Measurements from ENCODE around the gene PDRG1. TPM values are rescaled to one million over a fixed set of nuclear protein-coding genes. Genes with fewer than 3 reads are reported as not detected.
"Not testable (repeated sequence)": the region's sequence is repeated elsewhere in the genome, so short reads cannot be mapped to it uniquely, and the experiment has no call there.

PDRG1 gene
- polyA plus RNA-seq, 3 donors from 2014 or later: 11.9 to 26.0 (median 18.6) TPM

GRCh38 chr20:31930779-31931178, 21.1 kb downstream of the PDRG1 start:
- H3K27me3 Mint-ChIP-seq (ENCODE audit: low read depth in 3 of 3): peaks cover 0 to 3% (median 1%) of the 10 kb centered on the region in 3 donors
- H3K27ac Mint-ChIP-seq: no peak overlapping the region
- no peaks in the 10 kb centered on the region for H3K36me3 Mint-ChIP-seq
- no peak for DNase-seq
- no peaks in the 10 kb centered on the region for H3K4me1 Mint-ChIP-seq
- H3K9me3 Mint-ChIP-seq: no peaks in the 10 kb centered on the region
- no peak overlapping the region for H3K4me3 Mint-ChIP-seq

- H3K27ac Mint-ChIP-seq; H3K4me3 Mint-ChIP-seq; DNase-seq; H3K27me3 Mint-ChIP-seq (ENCODE audit: low read depth in 3 of 3); H3K4me1 Mint-ChIP-seq; H3K36me3 Mint-ChIP-seq; H3K9me3 Mint-ChIP-seq: not testable (repeated sequence)
These were observed 22.2 kb downstream of the PDRG1 start for GRCh38 chr20:31929631-31930030.

- Mint-ChIP-seq H3K36me3 (no peaks in the 10 kb centered on the region), H3K27ac (no peak overlapping the region), H3K27me3 (ENCODE audit: low read depth in 3 of 3) (peaks cover 0 to 6% (median 5%) of the 10 kb centered on the region in 3 donors), H3K9me3 (no peaks in the 10 kb centered on the region), H3K4me3 (no peak overlapping the region), H3K4me1 (no peaks in the 10 kb centered on the region)
- no peak for DNase-seq
These were observed 24.2 kb downstream of the PDRG1 start for GRCh38 chr20:31927627-31928159.

- H3K27me3 Mint-ChIP-seq (ENCODE audit: low read depth in 3 of 3): peaks cover 0 to 6% (median 5%) of the 10 kb centered on the region in 3 donors
- DNase-seq: no peak
- no peaks in the 10 kb centered on the region for H3K4me1 Mint-ChIP-seq
- no peaks in the 10 kb centered on the region for H3K9me3 Mint-ChIP-seq
- H3K4me3 Mint-ChIP-seq: no peak overlapping the region
- H3K36me3 Mint-ChIP-seq: no peaks in the 10 kb centered on the region
- no peak overlapping the region for H3K27ac Mint-ChIP-seq
These were observed 25.4 kb downstream of the PDRG1 start for GRCh38 chr20:31926493-31926892.

GRCh38 chr20:31925631-31926030, 26.2 kb downstream of the PDRG1 start:
- Mint-ChIP-seq H3K4me3 (no peak overlapping the region), H3K27me3 (ENCODE audit: low read depth in 3 of 3) (peaks cover 0 to 5% (median 3%) of the 10 kb centered on the region in 3 donors), H3K27ac (no peak overlapping the region), H3K36me3 (no peaks in the 10 kb centered on the region), H3K9me3 (peaks cover 0 to 1% (median 0%) of the 10 kb centered on the region in 6 donors), H3K4me1 (no peaks in the 10 kb centered on the region)
- DNase-seq: no peak

DNA sequence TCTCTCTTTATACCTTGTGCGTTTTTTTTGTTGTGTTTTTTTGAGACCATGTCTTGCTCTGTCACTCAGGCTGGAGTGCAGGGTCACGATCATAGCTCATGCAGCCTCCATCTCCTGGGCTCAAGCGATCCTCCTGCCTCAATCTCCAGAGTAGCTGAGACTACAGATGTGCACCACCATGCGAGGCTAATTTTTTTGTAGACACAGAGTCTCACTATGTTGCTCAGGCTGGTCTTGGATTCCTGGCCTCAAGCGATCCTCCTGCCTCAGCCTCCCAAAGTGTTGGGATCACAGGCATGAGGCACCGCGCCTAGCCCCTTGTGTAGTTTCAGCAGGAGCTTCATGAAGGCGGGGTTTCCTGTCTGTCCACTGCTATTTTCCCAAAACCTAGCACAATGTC, 27.3 kb downstream of the PDRG1 start:
- no peaks in the 10 kb centered on the region for H3K36me3 Mint-ChIP-seq
- H3K4me1 Mint-ChIP-seq: no peaks in the 10 kb centered on the region
- peaks cover 0 to 1% (median 0%) of the 10 kb centered on the region in 6 donors for H3K9me3 Mint-ChIP-seq
- peaks cover 0 to 6% (median 5%) of the 10 kb centered on the region in 3 donors for H3K27me3 Mint-ChIP-seq (ENCODE audit: low read depth in 3 of 3)
- no peak overlapping the region for H3K4me3 Mint-ChIP-seq
- no peak overlapping the region for H3K27ac Mint-ChIP-seq
- no peak for DNase-seq

- Mint-ChIP-seq H3K27me3 (ENCODE audit: low read depth in 3 of 3) (peaks cover 2 to 10% (median 7%) of the 10 kb centered on the region in 3 donors), H3K4me1 (no peaks in the 10 kb centered on the region), H3K9me3 (peaks cover 0 to 1% (median 0%) of the 10 kb centered on the region in 6 donors), H3K27ac (no peak overlapping the region), H3K36me3 (no peaks in the 10 kb centered on the region), H3K4me3 (no peak overlapping the region)
- no peak for DNase-seq
These were observed 28.2 kb downstream of the PDRG1 start for GRCh38 chr20:31923388-31924331.

GRCh38 chr20:31922588-31922987, 29.3 kb downstream of the PDRG1 start:
- H3K9me3 Mint-ChIP-seq: peaks cover 0 to 1% (median 0%) of the 10 kb centered on the region in 6 donors
- no peak for DNase-seq
- no peaks in the 10 kb centered on the region for H3K4me1 Mint-ChIP-seq
- peaks cover 7 to 13% (median 12%) of the 10 kb centered on the region in 3 donors for H3K27me3 Mint-ChIP-seq (ENCODE audit: low read depth in 3 of 3)
- no peak overlapping the region for H3K4me3 Mint-ChIP-seq
- no peaks in the 10 kb centered on the region for H3K36me3 Mint-ChIP-seq
- no peak overlapping the region for H3K27ac Mint-ChIP-seq

DNA sequence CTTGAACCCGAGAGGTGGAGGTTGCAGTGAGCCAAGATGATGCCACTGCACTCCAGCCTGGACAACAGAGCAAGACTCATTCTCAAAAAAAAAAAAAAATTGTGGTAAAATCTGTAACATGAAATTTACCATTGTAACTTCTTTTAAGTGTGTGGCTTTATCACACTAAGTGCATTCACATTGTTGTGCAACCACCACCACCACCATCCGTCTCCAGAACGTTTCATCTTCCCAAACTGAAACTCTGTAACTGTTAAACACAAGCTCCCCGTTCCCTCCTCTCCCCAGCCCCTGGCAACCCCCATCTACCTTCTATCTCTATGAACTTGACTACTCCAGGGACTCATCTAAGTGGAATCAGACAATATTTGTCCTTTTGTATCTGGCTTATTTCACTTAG, 29.7 kb downstream of the PDRG1 start:
- Mint-ChIP-seq H3K27ac (no peak overlapping the region), H3K36me3 (no peaks in the 10 kb centered on the region), H3K4me3 (no peak overlapping the region), H3K27me3 (ENCODE audit: low read depth in 3 of 3) (peaks cover 7 to 13% (median 10%) of the 10 kb centered on the region in 3 donors), H3K4me1 (no peaks in the 10 kb centered on the region), H3K9me3 (peaks cover 0 to 1% (median 0%) of the 10 kb centered on the region in 6 donors)
- DNase-seq: no peak

DNA sequence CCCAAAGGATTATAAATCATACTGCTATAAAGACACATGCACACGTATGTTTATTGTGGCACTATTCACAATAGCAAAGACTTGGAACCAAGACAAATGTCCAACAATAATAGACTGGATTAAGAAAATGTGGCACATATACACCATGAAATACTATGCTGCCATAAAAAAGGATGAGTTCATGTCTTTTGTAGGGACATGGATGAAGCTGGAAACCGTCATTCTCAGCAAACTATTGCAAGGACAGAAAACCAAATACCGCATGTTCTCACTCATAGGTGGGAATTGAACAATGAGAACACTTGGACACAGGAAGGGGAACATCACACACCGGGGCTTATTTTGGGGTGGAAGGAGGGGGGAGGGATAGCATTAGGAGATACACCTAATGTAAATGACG, 30.4 kb downstream of the PDRG1 start:
- not testable (repeated sequence) for H3K36me3 Mint-ChIP-seq, H3K27ac Mint-ChIP-seq, H3K9me3 Mint-ChIP-seq, H3K4me3 Mint-ChIP-seq, H3K4me1 Mint-ChIP-seq, DNase-seq
- H3K27me3 Mint-ChIP-seq (ENCODE audit: low read depth in 3 of 3): peaks cover 7 to 13% (median 10%) of the 10 kb centered on the region in 3 donors

DNA sequence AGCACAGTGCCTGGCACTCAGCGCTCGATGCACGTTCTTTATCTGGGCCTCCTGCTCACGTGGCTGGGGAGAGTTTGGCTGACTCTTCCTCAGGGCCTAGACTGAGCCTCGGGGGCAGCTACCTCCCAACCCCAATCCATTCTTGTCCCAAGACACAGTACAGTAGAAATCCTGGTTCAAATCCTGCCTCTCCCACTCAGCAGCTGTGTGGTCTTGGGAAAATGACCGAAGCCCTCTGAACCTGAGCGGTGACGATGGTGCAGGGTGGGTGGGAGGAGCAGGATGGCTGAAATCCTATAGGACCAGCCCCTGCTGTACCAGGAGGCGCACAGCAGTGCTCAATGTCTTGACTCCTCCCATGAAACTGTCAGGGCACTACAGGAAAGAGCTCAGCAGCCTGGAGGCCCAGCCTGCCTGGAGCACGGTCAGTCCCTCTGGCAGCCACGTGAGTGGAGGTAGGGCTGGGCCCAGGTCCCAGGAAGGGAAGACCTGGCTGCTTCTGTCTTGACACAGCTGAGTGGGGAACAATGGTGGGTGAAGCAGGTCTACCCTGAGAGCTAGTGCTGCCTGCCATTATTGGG, 31.5 kb downstream of the PDRG1 start:
- Mint-ChIP-seq H3K36me3 (no peaks in the 10 kb centered on the region), H3K9me3 (peaks cover 0 to 1% (median 0%) of the 10 kb centered on the region in 6 donors), H3K27ac (no peak overlapping the region), H3K27me3 (ENCODE audit: low read depth in 3 of 3) (peaks cover 7 to 15% (median 10%) of the 10 kb centered on the region in 3 donors), H3K4me1 (no peaks in the 10 kb centered on the region), H3K4me3 (no peak overlapping the region)
- DNase-seq: no peak

GRCh38 chr20:31919410-31920155, 32.3 kb downstream of the PDRG1 start:
- peaks cover 7 to 15% (median 12%) of the 10 kb centered on the region in 3 donors for H3K27me3 Mint-ChIP-seq (ENCODE audit: low read depth in 3 of 3)
- peaks cover 0 to 1% (median 0%) of the 10 kb centered on the region in 6 donors for H3K9me3 Mint-ChIP-seq
- no peaks in the 10 kb centered on the region for H3K4me1 Mint-ChIP-seq
- no peaks in the 10 kb centered on the region for H3K36me3 Mint-ChIP-seq
- H3K27ac Mint-ChIP-seq: no peak overlapping the region
- no peak for DNase-seq
- H3K4me3 Mint-ChIP-seq: no peak overlapping the region

GRCh38 chr20:31918466-31919105, 33.3 kb downstream of the PDRG1 start:
- Mint-ChIP-seq H3K4me3 (no peak overlapping the region), H3K27ac (no peak overlapping the region), H3K27me3 (ENCODE audit: low read depth in 3 of 3) (peaks cover 7 to 12% (median 12%) of the 10 kb centered on the region in 3 donors), H3K36me3 (no peaks in the 10 kb centered on the region), H3K9me3 (peaks cover 0 to 1% (median 0%) of the 10 kb centered on the region in 6 donors), H3K4me1 (no peaks in the 10 kb centered on the region)
- DNase-seq: no peak
